Vagina (tissue), 2 donors: Measurements from ENCODE around the gene WWOX.

ENCODE experiments used
- CTCF ChIP-seq, 3 experiments: fragments of 450-650 bp in 2 of 3; fragments of 200-600 bp in 1 of 3; sonication (generic) in 1 of 3; IDR thresholded peaks; one replicate each; pipeline ENCODE4 v1.5.1; 2017 to 2019; ENCODE audit warnings: antibody characterized with exemption in 3 of 3, mild to moderate bottlenecking in 2 of 3, moderate library complexity in 2 of 3
- POLR2AphosphoS5 ChIP-seq, 2 donors: sonication (generic); formaldehyde crosslinking; IDR thresholded peaks; one replicate each; pipeline ENCODE4 v1.9.0; 2017; ENCODE audit warnings: antibody characterized with exemption in 2 of 2, mild to moderate bottlenecking in 2 of 2, low read depth in 1 of 2; ENCODE audit not compliant: insufficient read depth in 1 of 2

DNA sequence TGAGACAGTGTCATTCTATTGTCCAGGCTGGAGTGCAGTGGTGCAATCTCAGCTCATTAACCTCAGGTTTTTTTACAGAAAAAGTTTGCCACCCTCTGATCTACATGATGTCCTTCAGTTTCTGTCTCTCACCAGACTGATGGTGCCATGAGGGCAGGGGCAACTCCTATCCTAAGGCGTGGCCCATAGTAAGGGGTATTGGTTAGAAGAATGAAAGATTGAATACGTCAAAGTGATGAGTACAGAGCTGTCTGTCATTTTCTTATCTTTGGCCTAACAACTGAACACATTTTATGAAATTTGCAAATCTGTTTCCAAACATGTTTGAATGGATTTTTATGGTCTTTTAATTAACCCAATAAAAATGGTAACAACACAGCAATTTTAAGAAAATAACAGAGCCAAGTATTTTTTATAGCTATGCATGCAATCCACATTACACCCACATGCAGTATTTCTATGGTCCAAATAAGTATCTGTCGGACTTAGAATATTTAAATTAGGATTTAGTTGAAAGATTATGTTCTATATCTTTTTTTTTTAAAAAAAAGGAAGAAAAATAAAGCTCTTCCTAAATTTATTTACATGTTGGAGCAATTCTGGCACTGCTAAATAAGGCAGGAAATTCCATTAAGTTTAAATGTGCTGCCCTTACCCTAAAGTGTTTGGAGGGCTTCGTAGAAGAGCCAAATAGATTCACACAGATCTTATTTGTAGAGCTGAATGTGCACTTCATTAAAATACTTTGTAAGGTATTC lies 192.8 kb downstream of the WWOX start:
- TF ChIP-seq CTCF (IDR thresholded peaks at IDR 0.05) (no peak), POLR2AphosphoS5 (IDR thresholded peaks at IDR 0.05; ENCODE audit: insufficient read depth in 1 of 2, low read depth in 1 of 2) (no peak)
